K562 treated with DMSO at 1 percent for 4 hours (cell line): Measurements from ENCODE around the gene KIZ. TPM values are rescaled to one million over a fixed set of nuclear protein-coding genes. Genes with fewer than 3 reads are reported as not detected.

ENCODE experiments used
- total RNA-seq: library from RNA; unstranded; fragments of 300-600 nt; gene quantifications from 2 replicates; pipeline ENCODE4 v1.2.3, GENCODE V29; 2022; ENCODE audit not compliant: insufficient read depth

KIZ gene
- 7.6 and 9.5 TPM in 2 replicates for total RNA-seq

GRCh38 chr20:21125849-21126580, at the start of gene KIZ:
KIZ (plus strand) TSS chr20:21126082; CDS start chr20:21126116, 34 bp downstream.

GRCh38 chr20:21106171-21107017, 19.5 kb upstream of the KIZ start, which contains the start of gene LINC00237:
LINC00237 (minus strand) TSS chr20:21106358.

Other genes with a start within 250 kb of the KIZ start
- not detected in 2 replicates for gene LINC00237, start 19.7 kb upstream of the KIZ start, total RNA-seq
- 34.4 and 35.0 TPM in 2 replicates for gene XRN2, start 177.2 kb downstream of the KIZ start, total RNA-seq